RWPE2 (cell line): ENCODE measurements around the gene BORCS6.
"Not testable (repeated sequence)": the region's sequence is repeated elsewhere in the genome, so short reads cannot be mapped to it uniquely, and the experiment has no call there.

Source experiments
- ATAC-seq: fragments of 200-7000 bp; cut with Tn5 transposase; 3 replicates; pipeline ENCODE4 v1.9.1; 2021; ENCODE audit warnings: low read depth
- DNase-seq: peaks from one replicate; pipeline ENCODE4 v3.0.0-alpha.2; 2020; ENCODE audit warnings: low spot score
- H3K27ac ChIP-seq: fragments of 450-650 bp; 2 replicates; pipeline ENCODE4 v1.5.1; 2017; ENCODE audit warnings: mild to moderate bottlenecking; ENCODE audit not compliant: poor library complexity, severe bottlenecking
- H3K27me3 ChIP-seq: fragments of 250-450 bp; sonication (Bioruptor Pico); 2 replicates; pipeline ENCODE4 v1.5.1; 2021; ENCODE audit warnings: mild to moderate bottlenecking, moderate library complexity; ENCODE audit not compliant: insufficient read depth, poor library complexity, severe bottlenecking
- H3K36me3 ChIP-seq: fragments of 250-450 bp; sonication (Bioruptor Pico); 2 replicates; pipeline ENCODE4 v1.5.1; 2020; ENCODE audit warnings: low read depth, mild to moderate bottlenecking, moderate library complexity
- H3K4me1 ChIP-seq: fragments of 250-450 bp; sonication (Bioruptor Pico); 2 replicates; pipeline ENCODE4 v1.5.1; 2021; ENCODE audit warnings: mild to moderate bottlenecking, moderate library complexity; ENCODE audit not compliant: insufficient read depth, poor library complexity, severe bottlenecking
- H3K4me3 ChIP-seq: fragments of 250-450 bp; sonication (Bioruptor Pico); 2 replicates; pipeline ENCODE4 v1.5.1; 2021; ENCODE audit warnings: mild to moderate bottlenecking, moderate library complexity; ENCODE audit not compliant: severe bottlenecking
- H3K9me3 ChIP-seq: fragments of 250-450 bp; sonication (Bioruptor Pico); 2 replicates; pipeline ENCODE4 v1.5.1; 2021; ENCODE audit warnings: mild to moderate bottlenecking, moderate library complexity; ENCODE audit not compliant: severe bottlenecking
- TF ChIP-seq, protein P1 (sequence below): fragments of 450-650 bp; IDR thresholded peaks from one replicate; pipeline ENCODE4 v1.5.1; 2017; ENCODE audit warnings: mild to moderate bottlenecking, moderate library complexity; ENCODE audit not compliant: poor library complexity, severe bottlenecking

BORCS6 gene

DNA sequence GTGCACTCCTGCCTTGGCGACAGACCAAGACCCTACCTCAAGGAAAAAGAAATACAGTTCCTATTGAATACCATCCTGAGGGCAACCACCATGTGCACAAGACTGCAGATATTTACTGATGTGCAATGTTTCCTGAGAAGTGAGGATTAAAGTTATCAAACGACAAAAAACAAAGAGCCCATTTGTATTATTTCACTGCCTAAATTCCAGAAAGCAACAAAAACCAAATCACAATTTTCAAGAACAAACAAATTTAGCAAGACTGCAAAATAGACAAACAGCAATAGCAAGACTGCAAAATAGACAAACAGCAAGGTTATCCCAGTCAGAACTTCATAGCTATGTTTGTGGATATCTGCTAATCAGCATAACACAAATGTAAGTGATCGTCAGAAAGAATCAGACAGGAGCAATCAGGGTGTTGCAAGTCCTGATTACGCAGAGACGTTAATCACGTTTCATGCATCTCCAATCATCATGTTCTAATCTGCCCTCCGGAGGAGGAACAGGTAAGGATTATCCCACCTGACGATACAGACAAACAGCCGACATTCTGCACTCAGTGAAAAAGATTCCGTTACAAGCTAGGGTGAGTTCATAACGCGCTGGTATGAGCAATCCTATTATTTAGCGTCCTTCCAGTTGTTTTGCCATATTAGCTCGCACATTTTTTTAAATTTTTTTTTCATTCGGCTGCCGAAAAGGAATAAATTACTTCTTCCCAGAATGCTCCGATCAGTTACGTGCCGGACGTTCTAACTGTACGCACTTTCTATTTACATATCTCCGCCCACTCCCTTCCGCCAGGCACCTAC lies 16.7 kb downstream of the BORCS6 start:
- no peaks in the 10 kb centered on the region for H3K27me3 ChIP-seq
- peak overlapping the region; percentile 82 for H3K27ac ChIP-seq
- TF ChIP-seq, protein P1, sequence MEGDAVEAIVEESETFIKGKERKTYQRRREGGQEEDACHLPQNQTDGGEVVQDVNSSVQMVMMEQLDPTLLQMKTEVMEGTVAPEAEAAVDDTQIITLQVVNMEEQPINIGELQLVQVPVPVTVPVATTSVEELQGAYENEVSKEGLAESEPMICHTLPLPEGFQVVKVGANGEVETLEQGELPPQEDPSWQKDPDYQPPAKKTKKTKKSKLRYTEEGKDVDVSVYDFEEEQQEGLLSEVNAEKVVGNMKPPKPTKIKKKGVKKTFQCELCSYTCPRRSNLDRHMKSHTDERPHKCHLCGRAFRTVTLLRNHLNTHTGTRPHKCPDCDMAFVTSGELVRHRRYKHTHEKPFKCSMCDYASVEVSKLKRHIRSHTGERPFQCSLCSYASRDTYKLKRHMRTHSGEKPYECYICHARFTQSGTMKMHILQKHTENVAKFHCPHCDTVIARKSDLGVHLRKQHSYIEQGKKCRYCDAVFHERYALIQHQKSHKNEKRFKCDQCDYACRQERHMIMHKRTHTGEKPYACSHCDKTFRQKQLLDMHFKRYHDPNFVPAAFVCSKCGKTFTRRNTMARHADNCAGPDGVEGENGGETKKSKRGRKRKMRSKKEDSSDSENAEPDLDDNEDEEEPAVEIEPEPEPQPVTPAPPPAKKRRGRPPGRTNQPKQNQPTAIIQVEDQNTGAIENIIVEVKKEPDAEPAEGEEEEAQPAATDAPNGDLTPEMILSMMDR: no peak
- H3K9me3 ChIP-seq: no peaks in the 10 kb centered on the region
- H3K36me3 ChIP-seq: no peaks in the 10 kb centered on the region
- DNase-seq (peak; percentile 80), ATAC-seq (peak; percentile 76)
- H3K4me3 ChIP-seq: peak overlapping the region; percentile 41
- H3K4me1 ChIP-seq: peaks cover 8% of the 10 kb centered on the region

DNA sequence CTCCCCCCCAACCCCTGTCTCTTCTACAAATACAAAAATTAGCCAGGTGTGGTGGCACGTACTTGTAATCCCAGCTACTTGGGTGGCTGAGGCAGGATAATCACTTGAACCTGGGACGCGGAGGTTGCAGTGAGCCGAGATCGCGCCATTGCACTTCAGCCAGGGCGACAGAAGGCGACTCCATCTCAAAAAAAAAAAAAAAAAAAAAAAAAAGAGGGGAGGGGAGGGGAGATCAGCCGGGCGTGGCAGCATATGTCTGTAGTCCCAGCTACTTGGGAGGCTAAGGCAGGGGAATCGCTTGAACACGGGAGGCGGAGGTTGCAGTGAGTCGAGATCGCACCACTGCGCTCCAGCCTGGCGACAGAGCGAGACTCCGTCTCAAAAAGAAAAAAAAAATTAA lies 19.8 kb downstream of the BORCS6 start:
- H3K4me1 ChIP-seq, DNase-seq, H3K4me3 ChIP-seq, H3K27me3 ChIP-seq, H3K36me3 ChIP-seq, H3K9me3 ChIP-seq, H3K27ac ChIP-seq, ATAC-seq: not testable (repeated sequence)

DNA sequence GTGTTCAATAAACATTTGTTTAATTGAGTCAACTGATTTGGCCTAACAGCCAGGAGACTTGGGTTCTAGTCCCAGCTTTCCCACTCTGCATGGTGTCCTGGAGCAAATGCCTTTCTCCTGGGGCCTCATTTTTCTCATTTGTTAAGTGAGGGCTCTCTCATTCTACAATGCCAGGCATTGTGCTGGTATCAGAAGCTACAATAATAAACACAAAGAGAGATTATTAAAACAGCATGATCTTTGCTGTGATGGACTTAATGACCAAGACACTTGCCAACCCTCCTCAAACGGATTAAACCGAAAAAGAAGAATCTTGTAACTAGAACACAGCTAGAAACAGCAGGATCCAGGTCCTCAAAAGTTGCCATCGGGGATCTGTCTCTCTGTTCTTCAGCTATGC lies 22.5 kb downstream of the BORCS6 start:
- Histone ChIP-seq H3K4me1 (peaks cover 13% of the 10 kb centered on the region), H3K4me3 (no peak overlapping the region), H3K27ac (no peak overlapping the region), H3K9me3 (no peaks in the 10 kb centered on the region), H3K27me3 (no peaks in the 10 kb centered on the region), H3K36me3 (no peaks in the 10 kb centered on the region)
- ATAC-seq (no peak), DNase-seq (no peak)
- TF ChIP-seq, protein P1: no peak

DNA sequence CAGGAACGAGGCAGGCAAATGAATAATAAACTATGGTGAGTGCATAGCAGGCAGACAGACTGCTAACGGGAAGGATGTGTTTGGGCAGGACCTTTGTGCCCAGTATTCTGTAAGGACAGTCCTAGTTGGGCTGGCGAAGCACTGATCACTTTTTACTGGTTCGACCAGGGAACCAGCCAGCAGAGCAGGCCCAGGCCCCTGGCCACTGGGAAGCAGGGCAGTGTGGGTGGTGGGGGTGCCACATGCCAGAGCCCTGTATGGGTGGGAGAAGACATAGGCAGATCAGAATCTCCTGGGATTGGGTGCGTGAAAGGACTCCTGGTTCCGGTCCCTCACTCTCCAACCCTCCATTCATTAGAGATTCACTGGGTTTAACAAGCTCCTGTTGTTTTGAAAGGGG lies 23.2 kb downstream of the BORCS6 start:
- no peak for ATAC-seq
- Histone ChIP-seq H3K4me3 (no peak overlapping the region), H3K27me3 (no peaks in the 10 kb centered on the region), H3K9me3 (no peaks in the 10 kb centered on the region), H3K4me1 (peaks cover 13% of the 10 kb centered on the region), H3K36me3 (peaks cover 3% of the 10 kb centered on the region), H3K27ac (peak overlapping the region; percentile 1)
- no peak for DNase-seq
- TF ChIP-seq, protein P1: no peak

DNA sequence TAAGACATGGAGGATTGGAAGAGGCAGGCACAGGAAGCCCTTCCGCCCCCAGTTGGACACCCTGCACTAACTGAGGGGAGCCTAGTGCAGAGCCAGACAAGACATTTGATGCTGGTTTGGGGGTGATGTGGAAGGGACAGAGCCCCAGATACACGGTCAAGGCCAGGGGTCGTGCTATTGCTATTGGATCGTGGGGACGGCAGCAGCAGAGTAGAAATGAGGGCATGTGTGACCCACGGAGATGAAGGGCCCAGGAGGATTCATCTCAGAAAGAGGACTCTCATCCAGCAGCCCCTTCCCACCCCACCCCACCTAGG lies 25.2 kb downstream of the BORCS6 start:
- Histone ChIP-seq H3K4me1 (peaks cover 18% of the 10 kb centered on the region), H3K9me3 (no peaks in the 10 kb centered on the region), H3K4me3 (no peak overlapping the region), H3K27ac (peak overlapping the region; percentile 73), H3K27me3 (no peaks in the 10 kb centered on the region), H3K36me3 (peaks cover 19% of the 10 kb centered on the region)
- ATAC-seq (no peak), DNase-seq (no peak)
- TF ChIP-seq, protein P1: no peak
